HepG2 (cell line): Measurements from ENCODE around the gene ZC3H14. TPM values are rescaled to one million over a fixed set of nuclear protein-coding genes. Genes with fewer than 3 reads are reported as not detected.

Experiments used
- ARID5B ChIP-seq: IDR thresholded peaks from 2 replicates; pipeline ENCODE4 v1.4.0; 2020; ENCODE audit warnings: mild to moderate bottlenecking, missing genetic modification reagents
- HHEX ChIP-seq: IDR thresholded peaks from 2 replicates; pipeline ENCODE4 v1.6.1; 2016; ENCODE audit warnings: control low read depth
- SALL1 ChIP-seq: sonication (generic); formaldehyde crosslinking; IDR thresholded peaks from 2 replicates; pipeline ENCODE4 v1.8.0; 2022; ENCODE audit warnings: mild to moderate bottlenecking, missing genetic modification reagents
- SATB2 ChIP-seq: sonication (generic); formaldehyde crosslinking; IDR thresholded peaks from 2 replicates; pipeline ENCODE4 v1.5.0; 2020; ENCODE audit warnings: missing genetic modification reagents
- ZNF124 ChIP-seq: sonication (generic); formaldehyde crosslinking; IDR thresholded peaks from 2 replicates; pipeline ENCODE4 v1.4.0; 2020; ENCODE audit warnings: missing genetic modification reagents
- ZNF746 ChIP-seq: sonication (generic); formaldehyde crosslinking; IDR thresholded peaks from 2 replicates; pipeline ENCODE4 v1.8.0; 2022; ENCODE audit warnings: mild to moderate bottlenecking, missing genetic modification reagents
- ZNF839 ChIP-seq: sonication (generic); formaldehyde crosslinking; IDR thresholded peaks from 2 replicates; pipeline ENCODE4 v1.4.0; 2020; ENCODE audit warnings: missing genetic modification reagents, mild to moderate bottlenecking, borderline replicate concordance
- polyA plus RNA-seq, 8 experiments: library from polyadenylated mRNA; depleted of rRNA in 3 of 8; stranded (reverse) in 7 of 8; unstranded in 1 of 8; fragments of >200 nt; fragmentation: Illumina TruSeq in 4 of 8; extraction: Trizol in 4 of 8; gene quantifications; 2 replicates each; pipeline versions ENCODE4 v1.2.1 to v1.2.3, GENCODE V29; 2011 to 2016; ENCODE audit warnings: low read depth in 4 of 8, missing spikeins in 1 of 8, mixed read lengths in 1 of 8; ENCODE audit not compliant: insufficient read depth in 1 of 8
- total RNA-seq, 5 experiments: library from RNA; depleted of rRNA; stranded (reverse); fragments of >200 nt; fragmentation: Illumina TruSeq; extraction: Trizol; gene quantifications; 2 replicates each; pipeline ENCODE4 v1.2.3, GENCODE V29; 2016; ENCODE audit warnings: low read depth in 1 of 5
- TF ChIP-seq, protein P1 (sequence below): sonication (generic); formaldehyde crosslinking; IDR thresholded peaks from 2 replicates; pipeline ENCODE4 v1.4.0; 2020; ENCODE audit warnings: mild to moderate bottlenecking, missing genetic modification reagents

ZC3H14 gene
- total and polyA plus RNA-seq, 2 of the 13 experiments (the other 11 are each of a cell fraction or from before 2014, with no cell fraction given): 65.1 to 67.5 TPM

- TF ChIP-seq, protein P1, sequence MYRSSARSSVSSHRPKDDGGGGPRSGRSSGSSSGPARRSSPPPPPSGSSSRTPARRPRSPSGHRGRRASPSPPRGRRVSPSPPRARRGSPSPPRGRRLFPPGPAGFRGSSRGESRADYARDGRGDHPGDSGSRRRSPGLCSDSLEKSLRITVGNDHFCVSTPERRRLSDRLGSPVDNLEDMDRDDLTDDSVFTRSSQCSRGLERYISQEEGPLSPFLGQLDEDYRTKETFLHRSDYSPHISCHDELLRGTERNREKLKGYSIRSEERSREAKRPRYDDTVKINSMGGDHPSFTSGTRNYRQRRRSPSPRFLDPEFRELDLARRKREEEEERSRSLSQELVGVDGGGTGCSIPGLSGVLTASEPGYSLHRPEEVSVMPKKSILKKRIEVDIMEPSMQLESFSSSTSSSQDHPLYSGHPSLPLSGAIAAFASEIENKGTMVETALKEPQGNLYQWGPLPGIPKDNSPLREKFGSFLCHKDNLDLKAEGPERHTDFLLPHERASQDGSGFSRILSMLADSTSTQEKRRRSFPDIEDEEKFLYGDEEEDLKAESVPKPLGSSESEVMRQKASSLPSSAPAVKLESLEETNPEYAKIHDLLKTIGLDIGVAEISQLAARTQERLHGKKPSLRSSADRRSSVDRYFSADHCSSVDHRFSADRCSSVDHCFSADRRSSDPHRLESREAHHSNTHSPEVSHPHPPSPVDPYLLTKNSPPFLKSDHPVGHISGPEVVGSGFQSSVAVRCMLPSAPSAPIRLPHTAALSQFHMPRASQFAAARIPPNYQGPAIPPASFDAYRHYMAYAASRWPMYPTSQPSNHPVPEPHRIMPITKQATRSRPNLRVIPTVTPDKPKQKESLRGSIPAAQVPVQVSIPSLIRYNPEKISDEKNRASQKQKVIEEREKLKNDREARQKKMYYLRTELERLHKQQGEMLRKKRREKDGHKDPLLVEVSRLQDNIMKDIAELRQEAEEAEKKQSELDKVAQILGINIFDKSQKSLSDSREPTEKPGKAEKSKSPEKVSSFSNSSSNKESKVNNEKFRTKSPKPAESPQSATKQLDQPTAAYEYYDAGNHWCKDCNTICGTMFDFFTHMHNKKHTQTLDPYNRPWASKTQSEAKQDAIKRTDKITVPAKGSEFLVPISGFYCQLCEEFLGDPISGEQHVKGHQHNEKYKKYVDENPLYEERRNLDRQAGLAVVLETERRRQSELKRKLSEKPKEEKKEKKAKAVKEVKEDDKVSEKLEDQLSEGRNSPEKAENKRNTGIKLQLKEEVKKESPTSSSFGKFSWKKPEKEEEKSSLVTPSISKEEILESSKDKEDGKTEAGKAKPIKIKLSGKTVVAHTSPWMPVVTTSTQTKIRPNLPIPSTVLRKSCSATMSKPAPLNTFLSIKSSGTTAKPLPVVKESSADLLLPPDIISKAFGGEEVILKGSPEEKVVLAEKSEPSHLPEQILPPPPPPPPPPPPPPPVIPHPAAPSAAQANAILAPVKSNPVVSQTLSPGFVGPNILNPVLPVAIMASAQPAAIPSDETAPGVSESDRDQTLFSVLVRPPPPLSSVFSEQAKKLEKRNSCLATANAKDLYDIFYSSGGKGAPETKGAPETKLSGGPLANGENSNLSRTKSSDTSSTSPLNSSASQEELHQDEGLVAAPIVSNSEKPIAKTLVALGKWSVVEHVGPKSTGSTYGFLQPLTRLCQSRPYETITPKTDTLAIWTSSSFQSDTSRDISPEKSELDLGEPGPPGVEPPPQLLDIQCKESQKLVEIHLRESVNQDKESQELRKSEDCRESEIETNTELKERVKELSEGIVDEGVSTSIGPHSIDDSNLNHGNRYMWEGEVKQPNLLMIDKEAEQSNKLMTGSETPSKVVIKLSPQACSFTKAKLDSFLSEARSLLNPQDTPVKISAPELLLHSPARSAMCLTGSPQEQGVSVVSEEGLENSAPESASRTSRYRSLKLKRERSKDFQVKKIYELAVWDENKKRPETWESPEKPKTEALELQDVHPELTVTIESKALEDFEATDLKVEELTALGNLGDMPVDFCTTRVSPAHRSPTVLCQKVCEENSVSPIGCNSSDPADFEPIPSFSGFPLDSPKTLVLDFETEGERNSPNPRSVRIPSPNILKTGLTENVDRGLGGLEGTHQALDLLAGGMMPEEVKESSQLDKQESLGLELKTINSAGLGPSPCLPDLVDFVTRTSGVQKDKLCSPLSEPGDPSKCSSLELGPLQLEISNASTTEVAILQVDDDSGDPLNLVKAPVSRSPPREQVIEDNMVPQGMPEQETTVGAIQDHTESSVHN (CRISPR knock-in tag): peak; percentile 30; the same call in 1 of the 2 replicates
- TF ChIP-seq HHEX (CRISPR knock-in tag) (no peak), SATB2 (no peak; the same call in 1 of the 2 replicates), SALL1 (CRISPR knock-in tag) (peak; percentile 90), ARID5B (CRISPR knock-in tag) (no peak; the same call in 1 of the 2 replicates), ZNF839 (CRISPR knock-in tag) (0 out of 2 replicates have a peak, but pooled peaks have one; percentile 76), ZNF746 (no peak), ZNF124 (peak; percentile 41; the same call in 1 of the 2 replicates)
These were observed at the start of gene ZC3H14 (continued) for GRCh38 chr14:88562831-88563686.
